Cardiac fibroblast (primary cell): ENCODE results near the gene SNAI3.
A peak's percentile ranks its signal among the peaks of the same experiment; 100 is the strongest.

ENCODE experiments used
- DNase-seq, 2 donors: peaks; one replicate each; pipeline versions ENCODE4 v3.0.0 to v3.0.0-alpha.2; 2010; ENCODE audit warnings: low read depth in 2 of 2
- H3K4me3 ChIP-seq, 2 donors: replicated peaks in 1 of 2; 1 replicate in 1 of 2; 2 replicates in 1 of 2; pipeline ENCODE4 v1.5.1; 2011; ENCODE audit warnings: low read depth in 2 of 2, low read length in 2 of 2, mild to moderate bottlenecking in 2 of 2, moderate library complexity in 1 of 2
- CTCF ChIP-seq: IDR thresholded peaks from one replicate; pipeline ENCODE4 v1.5.1; 2011; ENCODE audit warnings: low read depth, mild to moderate bottlenecking, low read length, inconsistent platforms

SNAI3 gene

GRCh38 chr16:88716601-88717001 lies 30.3 kb upstream of the SNAI3 start:
- no peak for TF ChIP-seq CTCF
- no peak overlapping the region for H3K4me3 ChIP-seq
- DNase-seq = no peak

GRCh38 chr16:88716201-88716600 lies 29.9 kb upstream of the SNAI3 start:
- H3K4me3 ChIP-seq = no peak overlapping the region
- no peak for TF ChIP-seq CTCF
- DNase-seq = no peak

- no peak overlapping the region for H3K4me3 ChIP-seq
- TF ChIP-seq CTCF = no peak
Observed at GRCh38 chr16:88715312-88716190, 29.2 kb upstream of the SNAI3 start.

GRCh38 chr16:88714420-88715302 lies 28.4 kb upstream of the SNAI3 start:
- TF ChIP-seq CTCF = no peak
- no peak for DNase-seq
- H3K4me3 ChIP-seq = no peak overlapping the region

More at GRCh38 chr16:88715312-88716190, 29.2 kb upstream of the SNAI3 start:
- no peak for DNase-seq

- no peak overlapping the region for H3K4me3 ChIP-seq
- peak in 1 of 2 donors; percentile 43 for DNase-seq
- TF ChIP-seq CTCF = no peak
Observed at GRCh38 chr16:88713568-88714419, 27.5 kb upstream of the SNAI3 start.

- DNase-seq = no peak
- H3K4me3 ChIP-seq = no peak overlapping the region
- TF ChIP-seq CTCF = no peak
Observed at GRCh38 chr16:88713054-88713453, 26.7 kb upstream of the SNAI3 start.
